ENCODE data around the gene SYCE3.

- TF ChIP-seq CTCF (IDR thresholded peaks at IDR 0.05; ENCODE audit: low read length) (no peak), EZH2 (optimal IDR thresholded peaks at IDR 0.05; ENCODE audit: low read depth, low read length) (no peak)
Measured at GRCh38 chr22:50529897-50530579, 32.7 kb downstream of the SYCE3 start, which contains the start of gene TYMP.

All from MM.1S (cell line).